Fibroblast of lung (primary cell): ENCODE results near the gene MED10. TPM values are rescaled to one million over a fixed set of nuclear protein-coding genes. Genes with fewer than 3 reads are reported as not detected.

Experiments
- DNase-seq, 2 donors: peaks; one replicate each; pipeline versions ENCODE4 v3.0.0 to v3.0.0-alpha.2; 2010; ENCODE audit warnings: low read depth in 2 of 2
- H2AFZ ChIP-seq: 2 replicates; pipeline ENCODE4 v1.5.1; 2012; ENCODE audit warnings: low read length, control low read depth, inconsistent platforms
- H3K27ac ChIP-seq: 2 replicates; pipeline ENCODE4 v1.5.1; 2011; ENCODE audit warnings: low read length, control low read depth; ENCODE audit not compliant: insufficient read depth
- H3K27me3 ChIP-seq: 2 replicates; pipeline ENCODE4 v1.5.1; 2011; ENCODE audit warnings: mild to moderate bottlenecking, low read length; ENCODE audit not compliant: control insufficient read depth, insufficient read depth
- H3K36me3 ChIP-seq: 2 replicates; pipeline ENCODE4 v1.5.1; 2011; ENCODE audit warnings: low read length; ENCODE audit not compliant: control insufficient read depth, insufficient read depth
- H3K4me1 ChIP-seq: 2 replicates; pipeline ENCODE4 v1.5.1; 2011; ENCODE audit warnings: low read length; ENCODE audit not compliant: control insufficient read depth, insufficient read depth; ENCODE audit errors: extremely low read depth
- H3K4me2 ChIP-seq: 2 replicates; pipeline ENCODE4 v1.5.1; 2011; ENCODE audit warnings: low read length, control low read depth; ENCODE audit not compliant: insufficient read depth; ENCODE audit errors: extremely low read depth
- H3K4me3 ChIP-seq, 4 experiments: fragments of 200-600 bp in 1 of 4; sonication (generic) in 1 of 4; replicated peaks in 1 of 4; 2 replicates each; pipeline ENCODE4 v1.5.1; 2011 to 2016; ENCODE audit warnings: low read length in 4 of 4, low read depth in 3 of 4, mild to moderate bottlenecking in 3 of 4, control low read depth in 2 of 4, inconsistent platforms in 1 of 4, mixed read lengths in 1 of 4; ENCODE audit not compliant: insufficient read depth in 1 of 4; ENCODE audit errors: control extremely low read depth in 1 of 4
- H3K79me2 ChIP-seq: 2 replicates; pipeline ENCODE4 v1.5.1; 2012; ENCODE audit warnings: mild to moderate bottlenecking, low read length, inconsistent platforms; ENCODE audit not compliant: control insufficient read depth, insufficient read depth
- H3K9ac ChIP-seq: 2 replicates; pipeline ENCODE4 v1.5.1; 2011; ENCODE audit warnings: mild to moderate bottlenecking, low read length, control low read depth; ENCODE audit not compliant: insufficient read depth
- H3K9me3 ChIP-seq: 2 replicates; pipeline ENCODE4 v1.5.1; 2012; ENCODE audit warnings: low read depth, low read length; ENCODE audit not compliant: control insufficient read depth, insufficient read depth
- H4K20me1 ChIP-seq: 2 replicates; pipeline ENCODE4 v1.5.1; 2011; ENCODE audit warnings: low read length; ENCODE audit not compliant: control insufficient read depth, insufficient read depth; ENCODE audit errors: extremely low read depth
- CTCF ChIP-seq, 2 donors: IDR thresholded peaks in 1 of 2; conservative IDR thresholded peaks in 1 of 2; 1 replicate in 1 of 2; 2 replicates in 1 of 2; pipeline ENCODE4 v1.5.1; 2011 to 2012; ENCODE audit warnings: low read length in 2 of 2, control low read depth in 1 of 2, inconsistent platforms in 1 of 2, low read depth in 1 of 2, mild to moderate bottlenecking in 1 of 2
- EZH2 ChIP-seq: IDR thresholded peaks from 2 replicates; pipeline ENCODE4 v1.5.1; 2012; ENCODE audit warnings: low read length, control low read depth, mild to moderate bottlenecking; ENCODE audit errors: missing control alignments
- polyA plus RNA-seq, 2 donors: library from polyadenylated mRNA; depleted of rRNA in 1 of 2; stranded (reverse) in 1 of 2; unstranded in 1 of 2; fragments of >200 nt; gene quantifications; 2 replicates each; pipeline ENCODE4 v1.2.1, GENCODE V29; 2011 to 2012; ENCODE audit warnings: missing spikeins in 1 of 2
- total RNA-seq: library from RNA; depleted of rRNA; stranded (reverse); fragments of >200 nt; gene quantifications from 2 replicates; pipeline ENCODE4 v1.2.1, GENCODE V29; 2014

MED10 gene
- total and polyA plus RNA-seq, 2 donors (not counting 1 experiment from before 2014, with no cell fraction given), result 13.5 to 52.9 TPM

GRCh38 chr5:6424110-6424659 is 45.8 kb upstream of the MED10 start:
- Histone ChIP-seq H3K79me2 (no peaks in the 10 kb centered on the region), H2AFZ (no peak overlapping the region), H3K4me3 (no peak overlapping the region), H3K4me1 (no peaks in the 10 kb centered on the region), H4K20me1 (no peaks in the 10 kb centered on the region), H3K9ac (no peak overlapping the region), H3K27me3 (no peaks in the 10 kb centered on the region), H3K36me3 (no peaks in the 10 kb centered on the region), H3K4me2 (no peak overlapping the region), H3K27ac (no peak overlapping the region), H3K9me3 (no peaks in the 10 kb centered on the region)
- no peak for DNase-seq
- TF ChIP-seq CTCF (conservative IDR thresholded peaks at IDR 0.05 in 1 of 2, IDR thresholded peaks at IDR 0.05 in 1 of 2; ENCODE audit: low read depth in 1 of 2, low read length in 2 of 2) (no peak), EZH2 (no peak)

- H3K9ac ChIP-seq, result no peak overlapping the region
- no peak overlapping the region for H2AFZ ChIP-seq
- H3K9me3 ChIP-seq, result no peaks in the 10 kb centered on the region
- TF ChIP-seq EZH2, result no peak
- no peak for TF ChIP-seq CTCF (conservative IDR thresholded peaks at IDR 0.05 in 1 of 2, IDR thresholded peaks at IDR 0.05 in 1 of 2; ENCODE audit: low read depth in 1 of 2, low read length in 2 of 2)
- no peaks in the 10 kb centered on the region for H4K20me1 ChIP-seq
- no peaks in the 10 kb centered on the region for H3K36me3 ChIP-seq
- no peaks in the 10 kb centered on the region for H3K79me2 ChIP-seq
- H3K4me3 ChIP-seq, result no peak overlapping the region
- DNase-seq, result no peak
- H3K27me3 ChIP-seq, result no peaks in the 10 kb centered on the region
- H3K27ac ChIP-seq, result no peak overlapping the region
- no peaks in the 10 kb centered on the region for H3K4me1 ChIP-seq
- H3K4me2 ChIP-seq, result no peak overlapping the region
These were observed 45.2 kb upstream of the MED10 start for GRCh38 chr5:6423327-6424109.

GRCh38 chr5:6419340-6419852 is 41.0 kb upstream of the MED10 start:
- no peak overlapping the region for H3K9ac ChIP-seq
- no peak overlapping the region for H3K4me3 ChIP-seq
- H3K36me3 ChIP-seq, result no peaks in the 10 kb centered on the region
- no peak for TF ChIP-seq CTCF (conservative IDR thresholded peaks at IDR 0.05 in 1 of 2, IDR thresholded peaks at IDR 0.05 in 1 of 2; ENCODE audit: low read depth in 1 of 2, low read length in 2 of 2)
- TF ChIP-seq EZH2, result no peak
- peak in 1 of 2 donors; percentile 3 for DNase-seq
- H3K4me1 ChIP-seq, result no peaks in the 10 kb centered on the region
- H3K79me2 ChIP-seq, result no peaks in the 10 kb centered on the region
- no peaks in the 10 kb centered on the region for H3K27me3 ChIP-seq
- H4K20me1 ChIP-seq, result no peaks in the 10 kb centered on the region
- no peak overlapping the region for H3K27ac ChIP-seq
- no peak overlapping the region for H3K4me2 ChIP-seq
- no peaks in the 10 kb centered on the region for H3K9me3 ChIP-seq
- no peak overlapping the region for H2AFZ ChIP-seq
